Non-pigmented ciliary epithelial cell (primary cell): ENCODE results near the gene PARD6G.
"Not testable (repeated sequence)": the region's sequence is repeated elsewhere in the genome, so short reads cannot be mapped to it uniquely, and the experiment has no call there.

Experiments
- DNase-seq: peaks from one replicate; pipeline ENCODE4 v3.0.0-alpha.2; 2010; ENCODE audit warnings: low read depth

The PARD6G gene, protein sequence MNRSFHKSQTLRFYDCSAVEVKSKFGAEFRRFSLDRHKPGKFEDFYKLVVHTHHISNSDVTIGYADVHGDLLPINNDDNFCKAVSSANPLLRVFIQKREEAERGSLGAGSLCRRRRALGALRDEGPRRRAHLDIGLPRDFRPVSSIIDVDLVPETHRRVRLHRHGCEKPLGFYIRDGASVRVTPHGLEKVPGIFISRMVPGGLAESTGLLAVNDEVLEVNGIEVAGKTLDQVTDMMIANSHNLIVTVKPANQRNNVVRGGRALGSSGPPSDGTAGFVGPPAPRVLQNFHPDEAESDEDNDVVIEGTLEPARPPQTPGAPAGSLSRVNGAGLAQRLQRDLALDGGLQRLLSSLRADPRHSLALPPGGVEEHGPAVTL

DNA sequence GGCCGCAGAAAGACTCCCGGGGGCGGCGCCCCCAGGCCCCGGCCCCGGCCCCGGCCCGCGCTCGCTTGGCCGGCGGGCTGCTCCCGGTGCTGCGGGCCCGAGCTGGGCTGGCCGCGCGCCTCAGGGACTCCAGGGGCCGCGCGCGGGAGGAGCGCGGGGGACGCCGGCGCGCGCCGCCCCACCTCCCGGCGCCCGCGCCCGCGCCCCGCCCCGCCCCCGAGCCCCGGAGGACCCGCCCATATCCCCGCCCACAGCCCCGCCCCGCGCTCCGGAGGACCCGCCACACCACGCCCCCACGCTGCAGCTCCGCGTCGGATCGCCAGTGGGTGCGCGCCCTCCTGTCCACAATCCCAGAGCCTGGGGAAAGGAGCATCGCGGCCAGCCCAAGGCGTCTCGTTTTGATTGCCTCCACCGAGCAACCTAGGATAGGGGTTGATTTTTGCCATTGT lies at the start of gene PARD6G:
Gene PARD6G (minus strand): TSS at position 122 of the 449 bp plus-strand sequence. CDS start 166 bp downstream, outside the sequence.
- DNase-seq = no peak

DNA sequence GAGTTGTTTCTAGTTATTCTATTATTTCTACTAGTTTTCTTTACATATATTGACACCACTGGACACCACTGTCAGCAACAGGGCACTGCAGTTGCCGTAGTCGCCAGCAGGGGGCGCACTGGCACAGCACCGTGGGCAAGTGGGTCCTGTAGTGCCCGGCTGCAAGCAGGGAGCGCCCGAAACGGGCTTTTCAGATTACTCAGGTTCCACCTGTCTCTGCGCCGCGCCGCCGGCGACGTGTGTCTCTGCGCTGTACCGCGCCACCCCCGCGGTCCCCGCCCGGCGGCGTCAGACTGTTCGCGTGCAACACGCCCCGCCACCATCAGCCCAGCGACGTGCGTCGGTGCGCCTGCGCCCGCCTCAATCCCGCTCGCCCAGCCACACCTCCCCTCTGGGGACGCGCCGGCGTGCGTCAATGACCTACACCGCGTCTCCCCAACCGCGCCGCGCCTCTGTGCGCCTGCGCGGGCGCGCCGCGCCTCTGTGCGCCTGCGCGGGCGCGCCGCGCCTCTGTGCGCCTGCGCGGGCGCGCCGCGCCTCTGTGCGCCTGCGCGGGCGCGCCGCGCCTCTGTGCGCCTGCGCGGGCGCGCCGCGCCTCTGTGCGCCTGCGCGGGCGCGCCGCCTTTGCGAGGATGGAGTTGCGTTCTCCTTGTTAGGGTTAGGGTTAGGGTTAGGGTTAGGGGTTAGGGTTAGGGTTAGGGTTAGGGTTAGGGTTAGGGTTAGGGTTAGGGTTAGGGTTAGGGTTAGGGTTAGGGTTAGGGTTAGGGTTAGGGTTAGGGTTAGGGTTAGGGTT lies 15.1 kb upstream of the PARD6G start:
- DNase-seq = not testable (repeated sequence)

DNA sequence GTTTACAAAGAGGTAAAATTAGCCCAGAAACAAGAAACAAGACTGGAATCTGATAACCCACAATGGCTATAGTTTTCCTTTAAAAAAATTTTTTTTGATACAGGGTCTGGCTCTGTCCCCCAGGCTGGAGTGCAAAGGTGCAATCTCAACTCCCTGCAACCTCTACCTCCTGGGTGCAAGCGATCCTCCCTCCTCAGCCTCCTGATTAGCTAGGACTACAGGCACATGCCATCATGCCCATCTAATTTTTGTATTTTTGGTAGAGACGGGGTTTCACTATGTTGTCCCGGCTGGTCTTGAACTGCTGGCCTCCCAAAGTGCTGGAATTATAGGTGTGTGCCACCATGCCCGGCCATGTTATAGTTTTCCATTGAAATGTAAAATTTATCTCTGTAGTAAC lies 12.3 kb upstream of the PARD6G start:
- no peak for DNase-seq

DNA sequence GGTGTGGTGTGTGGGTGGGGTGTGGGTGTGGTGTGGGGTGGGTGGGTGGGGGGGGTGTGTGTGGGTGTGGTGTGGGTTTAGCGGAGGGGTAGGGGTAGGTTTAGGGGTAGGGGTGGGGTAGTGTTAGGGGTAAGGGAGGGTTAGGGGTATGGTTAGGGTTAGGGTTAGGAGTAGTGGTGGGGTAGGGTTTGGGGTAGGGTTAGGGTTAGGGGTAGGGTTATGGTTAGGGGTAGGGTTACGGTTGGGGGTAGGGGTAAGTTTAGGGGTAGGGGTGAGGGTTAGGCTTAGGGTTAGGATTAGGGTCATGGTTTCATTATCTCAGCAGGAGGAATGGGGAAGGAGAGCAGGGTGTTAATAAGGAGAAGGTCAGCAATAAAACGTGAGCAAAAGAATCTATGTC lies 11.3 kb upstream of the PARD6G start:
- no peak for DNase-seq

DNA sequence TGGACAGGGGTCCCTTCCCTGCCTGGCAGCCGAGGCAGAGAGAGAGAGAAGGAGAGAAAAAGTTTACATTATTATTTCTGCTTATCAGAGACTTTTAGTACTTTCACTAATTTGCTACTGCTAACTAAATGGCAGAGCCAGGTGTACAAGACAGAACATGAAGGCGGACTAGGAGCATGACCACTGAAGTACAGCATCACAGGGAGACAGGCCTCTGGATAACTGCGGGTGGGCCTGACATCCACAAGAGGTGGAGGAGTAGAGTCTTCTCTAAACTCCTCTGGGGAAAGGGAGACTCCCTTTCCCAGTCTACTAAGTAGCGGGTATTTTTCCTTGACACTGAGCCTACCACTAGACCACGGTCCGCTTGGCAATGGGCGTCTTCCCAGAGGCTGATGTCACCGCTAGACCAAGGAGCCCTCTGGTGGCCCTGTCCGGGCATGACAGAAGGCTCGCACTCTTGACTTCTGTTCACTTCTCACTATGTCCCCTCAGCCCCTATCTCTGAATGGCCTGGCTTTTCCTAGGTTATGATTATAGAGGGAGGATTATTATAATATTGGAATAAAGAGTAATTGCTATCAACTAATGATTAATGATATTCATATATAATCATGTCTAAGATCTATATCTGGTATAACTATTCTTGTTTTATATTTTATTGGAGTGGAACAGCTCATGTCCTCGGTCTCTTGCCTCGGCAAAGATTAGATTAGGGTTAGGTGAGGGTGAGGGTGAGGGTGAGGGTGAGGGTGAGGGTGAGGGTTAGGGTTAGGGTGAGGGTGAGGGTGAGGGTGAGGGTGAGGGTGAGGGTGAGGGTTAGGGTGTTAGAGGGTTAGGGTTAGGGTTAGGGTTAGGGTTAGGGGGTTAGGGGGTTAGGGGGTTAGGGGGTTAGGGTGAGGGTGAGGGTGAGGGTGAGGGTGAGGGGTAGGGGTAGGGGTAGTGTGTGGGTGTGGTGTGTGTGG lies 10.5 kb upstream of the PARD6G start:
- not testable (repeated sequence) for DNase-seq

DNA sequence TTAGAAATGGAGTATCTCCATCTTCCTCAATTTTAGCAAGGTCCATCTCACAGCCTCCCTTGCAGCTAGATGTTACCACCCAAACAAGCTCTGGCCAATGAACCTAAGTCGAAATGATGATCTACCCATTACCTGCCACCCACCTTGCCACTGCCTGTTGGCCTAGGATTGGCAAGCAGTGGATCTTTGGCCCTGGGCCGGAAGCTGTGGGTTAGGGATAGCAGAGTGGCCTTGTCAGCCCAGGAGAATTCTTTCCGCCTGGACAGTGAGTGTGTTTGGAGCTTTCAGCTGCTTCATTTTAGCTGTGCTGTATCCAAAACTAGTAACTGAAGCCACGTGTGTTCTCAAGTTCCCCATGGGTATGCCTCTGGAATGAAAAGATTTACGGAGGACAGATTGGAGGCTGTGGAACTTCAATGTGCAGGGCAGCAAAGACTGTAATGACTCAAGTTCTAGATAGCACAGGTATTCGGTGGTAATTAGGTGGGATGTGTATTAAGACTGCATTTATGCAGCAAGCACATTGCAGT lies 7.7 kb upstream of the PARD6G start:
- DNase-seq = no peak

DNA sequence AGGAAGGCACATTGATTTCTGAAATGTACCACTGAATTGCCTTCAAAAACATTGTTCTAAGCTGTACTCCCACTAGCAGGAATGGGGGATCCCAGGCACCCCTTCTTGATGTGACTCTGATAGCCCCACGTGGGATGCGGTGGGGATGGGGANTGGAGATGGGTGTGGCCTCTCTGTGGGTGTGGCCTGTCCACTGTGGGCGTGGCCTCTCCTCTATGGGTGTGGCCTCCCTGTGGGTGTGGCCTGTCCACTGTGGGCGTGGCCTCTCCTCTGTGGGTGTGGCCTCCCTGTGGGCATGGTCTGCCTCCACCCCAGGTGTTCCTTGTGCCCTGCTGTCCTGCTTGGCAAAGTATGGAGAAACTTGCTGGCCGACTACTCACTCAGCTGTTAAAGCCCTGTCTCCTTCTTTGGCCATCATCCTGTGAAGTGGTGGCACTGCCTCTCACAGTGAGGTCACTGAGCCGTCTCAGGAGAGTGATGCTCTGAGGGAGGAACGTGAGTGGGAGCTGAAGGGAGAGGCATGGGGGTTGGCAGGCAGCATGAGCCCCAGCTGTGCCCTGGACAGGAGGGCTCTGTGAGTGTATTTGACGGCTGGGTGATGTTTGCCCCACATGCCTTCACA lies 6.7 kb upstream of the PARD6G start:
- no peak for DNase-seq

DNA sequence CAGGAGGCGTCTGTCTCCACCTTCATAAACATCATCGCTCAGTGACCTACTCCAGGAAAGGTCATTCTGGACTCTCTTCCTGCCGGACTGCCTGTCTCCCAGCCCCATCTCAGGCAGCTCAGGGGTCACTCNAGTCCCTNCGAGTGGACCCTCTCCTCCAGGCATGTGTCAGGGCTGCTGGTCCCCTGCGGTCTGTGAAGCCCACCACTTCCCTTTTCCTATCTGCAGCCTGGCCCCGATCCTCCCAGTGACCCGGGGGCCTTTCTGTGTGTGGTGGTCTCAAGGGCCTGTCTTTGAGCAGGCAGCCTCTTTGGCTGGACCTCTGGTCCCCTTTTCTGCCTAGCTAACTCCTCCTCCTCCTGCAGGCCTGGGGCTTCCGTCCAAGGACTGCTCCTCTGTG lies 5.9 kb upstream of the PARD6G start:
- DNase-seq = no peak

DNA sequence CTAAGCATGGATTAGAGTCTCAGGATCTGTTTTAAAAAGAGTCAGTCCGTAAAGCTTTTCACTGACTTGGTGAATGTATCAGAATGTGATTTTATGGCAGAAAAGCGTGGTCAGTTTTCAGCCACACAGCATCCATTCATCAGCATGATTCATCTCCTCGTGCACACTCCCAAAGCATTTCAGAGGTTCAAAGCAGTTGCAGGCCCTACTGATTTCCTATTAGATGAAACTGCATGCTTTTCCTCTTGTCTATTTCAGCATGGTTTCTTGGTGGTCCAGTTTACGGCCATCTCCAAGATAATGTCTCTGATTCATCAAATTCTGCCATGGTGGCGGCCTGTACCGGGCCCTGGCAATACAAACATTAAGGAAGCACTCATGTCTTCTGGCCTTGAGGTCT lies 4.8 kb upstream of the PARD6G start:
- DNase-seq = peak; percentile 26

DNA sequence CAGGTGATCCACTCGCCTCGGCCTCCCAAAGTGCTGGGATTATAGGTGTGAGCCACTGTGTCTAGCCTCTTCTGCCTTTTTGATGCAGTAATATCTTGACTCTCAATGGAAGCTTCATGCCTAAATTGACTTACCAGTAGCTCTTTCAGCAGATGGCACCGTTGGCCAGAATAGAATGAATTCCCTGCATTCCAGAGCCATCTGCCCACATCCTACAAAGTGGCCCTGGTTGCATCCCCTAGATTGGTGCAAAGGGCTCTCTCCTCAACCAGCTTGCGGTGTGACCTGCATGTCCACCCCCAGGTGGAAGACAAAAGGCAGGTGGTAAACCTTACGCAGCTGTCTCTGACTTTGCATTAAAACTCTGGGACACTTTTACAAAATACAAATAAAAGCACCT lies 4.4 kb upstream of the PARD6G start:
- no peak for DNase-seq

DNA sequence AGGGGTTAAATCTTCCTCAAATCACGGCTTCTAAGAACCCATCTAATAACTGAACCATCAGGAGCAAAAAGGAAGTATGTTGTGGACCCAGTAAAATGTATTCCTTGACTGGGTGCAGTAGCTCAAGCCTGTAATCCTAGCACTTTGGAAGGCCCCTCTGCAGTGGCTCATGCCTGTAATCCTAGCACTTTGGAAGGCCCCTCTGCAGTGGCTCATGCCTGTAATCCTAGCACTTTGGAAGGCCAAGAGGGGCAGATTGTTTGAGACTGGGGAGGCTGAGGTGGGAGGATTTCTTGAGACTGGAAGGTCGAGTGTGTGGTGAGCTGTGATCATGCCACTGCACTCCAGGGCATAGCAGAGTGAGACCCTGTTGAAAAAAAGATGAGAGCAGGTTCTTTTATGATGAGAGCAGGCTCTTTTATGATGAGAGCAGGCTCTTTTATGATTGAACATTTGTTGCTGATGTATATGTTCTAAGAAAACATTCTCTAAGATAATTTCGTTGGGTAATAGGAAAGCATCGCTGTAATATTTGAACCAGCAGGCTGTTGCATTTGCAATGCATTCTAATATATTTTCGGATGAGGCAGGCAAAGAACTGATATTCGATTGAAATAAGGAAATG lies 3.5 kb upstream of the PARD6G start:
- no peak for DNase-seq

DNA sequence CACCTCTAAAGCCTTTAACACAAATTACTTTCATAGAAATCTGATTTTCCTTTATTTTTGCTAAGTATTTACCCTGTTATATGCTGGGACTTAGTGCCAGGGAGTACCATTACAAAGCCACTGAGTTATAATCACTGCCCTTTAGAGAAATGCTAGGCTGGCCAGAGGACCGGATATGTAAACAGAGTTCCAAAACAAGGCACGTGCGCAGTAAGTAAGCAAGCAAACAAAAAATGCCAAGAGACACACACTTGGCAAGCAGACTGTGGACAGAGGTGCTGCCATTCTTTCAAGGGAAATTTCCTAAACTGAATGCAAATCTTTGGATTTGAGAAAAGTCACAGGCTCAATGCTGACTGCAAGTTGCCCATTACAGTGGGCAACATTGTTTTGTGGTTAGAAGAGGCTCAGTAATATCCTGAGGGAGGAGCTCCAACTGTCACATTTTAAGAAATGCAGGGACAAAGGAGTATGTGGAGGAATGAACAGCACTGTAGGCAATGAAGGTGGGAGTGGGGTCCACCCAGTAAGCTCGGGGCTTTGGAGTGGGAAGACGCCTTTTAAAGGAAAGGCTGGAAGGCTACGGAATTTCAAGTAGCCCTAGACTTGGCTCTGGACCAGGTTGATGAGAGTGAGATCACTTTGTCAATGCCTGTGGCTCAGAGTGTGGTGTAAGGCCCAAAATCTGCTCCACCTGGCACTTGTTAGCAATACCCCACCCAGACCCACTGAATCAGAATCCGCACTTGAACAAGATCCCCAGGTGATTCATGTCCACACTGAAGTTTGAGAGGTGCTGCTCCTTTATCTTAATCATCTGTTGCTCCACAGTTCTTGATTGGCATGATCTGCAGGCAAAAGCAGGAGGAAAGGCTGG lies 2.1 kb upstream of the PARD6G start:
- DNase-seq = no peak

DNA sequence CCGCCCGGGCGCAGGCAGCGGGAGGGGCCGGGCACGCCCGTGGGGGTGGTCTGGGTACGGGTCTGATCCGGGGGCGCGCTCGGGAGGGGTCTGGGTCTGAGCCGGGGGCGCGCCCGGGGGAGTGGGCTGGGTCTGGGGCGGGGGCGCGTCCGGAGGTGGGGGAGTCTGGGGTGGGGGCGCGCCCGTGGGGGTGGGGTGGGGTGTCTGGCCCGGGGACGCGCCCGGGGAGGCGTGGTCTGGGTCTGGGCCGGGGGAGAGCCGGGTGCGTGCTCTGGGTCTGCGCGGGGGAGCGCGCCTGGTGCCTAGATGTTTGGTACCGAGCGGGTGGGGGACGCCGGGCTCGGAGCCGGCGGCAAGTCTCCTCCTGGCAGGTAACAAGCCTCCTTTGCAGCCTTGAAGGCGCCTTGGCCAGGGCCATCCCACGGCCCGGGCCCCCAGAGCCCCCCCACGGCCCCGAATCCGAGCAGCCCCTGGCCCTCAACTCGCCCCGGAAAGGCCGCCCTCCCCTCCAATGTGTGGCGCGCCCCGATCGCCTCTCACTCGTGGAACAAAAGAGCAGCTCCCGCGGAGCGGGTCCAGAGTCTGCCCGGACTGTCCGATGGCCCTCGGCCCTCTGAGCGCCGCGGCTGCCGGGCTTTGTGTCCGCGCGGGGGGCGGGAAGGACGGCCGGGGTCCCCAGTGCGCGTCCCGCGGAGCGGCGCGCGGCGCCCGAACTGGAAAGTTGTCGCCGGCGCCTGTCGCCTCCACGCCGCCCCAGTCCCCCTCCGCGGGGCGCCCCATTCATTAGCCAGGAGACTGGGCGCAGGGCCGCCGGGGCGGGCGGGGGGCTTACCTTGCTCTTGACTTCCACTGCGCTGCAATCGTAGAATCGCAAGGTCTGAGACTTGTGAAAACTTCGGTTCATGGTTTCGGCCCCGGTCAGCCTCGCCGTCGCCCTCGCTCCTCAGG lies 595 bp downstream of the PARD6G start:
- no peak for DNase-seq

DNA sequence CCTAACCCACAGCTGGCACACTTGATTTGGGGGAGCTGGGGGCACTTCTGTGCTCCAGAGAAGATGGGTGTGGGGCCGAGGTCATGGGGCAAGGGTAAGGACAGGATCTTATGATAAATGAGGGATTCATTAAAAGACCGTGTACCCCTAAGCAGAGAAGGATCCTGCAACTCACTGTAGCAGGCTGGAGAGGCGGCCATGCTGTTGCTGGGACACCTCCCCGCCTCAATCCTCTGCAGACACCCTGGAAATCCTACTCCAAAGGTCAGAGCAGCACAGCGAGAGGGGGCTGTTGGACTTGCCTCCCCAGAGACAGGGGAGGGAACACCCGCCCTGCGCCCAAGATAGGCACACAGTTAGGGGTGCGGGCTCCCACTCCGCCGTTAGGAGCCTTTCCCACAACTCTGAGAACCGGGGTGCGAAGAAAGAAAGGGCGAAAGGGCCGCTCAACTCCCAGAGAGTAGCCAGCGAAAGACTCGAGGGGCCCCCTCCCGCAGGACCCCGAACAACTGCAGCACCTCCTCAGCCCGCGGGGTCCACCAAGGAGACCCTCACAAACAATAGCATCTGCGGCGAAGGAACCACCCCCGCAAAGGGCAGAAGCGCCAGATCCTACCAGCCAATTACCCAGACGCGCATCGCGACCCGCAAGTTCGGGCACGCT lies 1.4 kb downstream of the PARD6G start:
- no peak for DNase-seq

DNA sequence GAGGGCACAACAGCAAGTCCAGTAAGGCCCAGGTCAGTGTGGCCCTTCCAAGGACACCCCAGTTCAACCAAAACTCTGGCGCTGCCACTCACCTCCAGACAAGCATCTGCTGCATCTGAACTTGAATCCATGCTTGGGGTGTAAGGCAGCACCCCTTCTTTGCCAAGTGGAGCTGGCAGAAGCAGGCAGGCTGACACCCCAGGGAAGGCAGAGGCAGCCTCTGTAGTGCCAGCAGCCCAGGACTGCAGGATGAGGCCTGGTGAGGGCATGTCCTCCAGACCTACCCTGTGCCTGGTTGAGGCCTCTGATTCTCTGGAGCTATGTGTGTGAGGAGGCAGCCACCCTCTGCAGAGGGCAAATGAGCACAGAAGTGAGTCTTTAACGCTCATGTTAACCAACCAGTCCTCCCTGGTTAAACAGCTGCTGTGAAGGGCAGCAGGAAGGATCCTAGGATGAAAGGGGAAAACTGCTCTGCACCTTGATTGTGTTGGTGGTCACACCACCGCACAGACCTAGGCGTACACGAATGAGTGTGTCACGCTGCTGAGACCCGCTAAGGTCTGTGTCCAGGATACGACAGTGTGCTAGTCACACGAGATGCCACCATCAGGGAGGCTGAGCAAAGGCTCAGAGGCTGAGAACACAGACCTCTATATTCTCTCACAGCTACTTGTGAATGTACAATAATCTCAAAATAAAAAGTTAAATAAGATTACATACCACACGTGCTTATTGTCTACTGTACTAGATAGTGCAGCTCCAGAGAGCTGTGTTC lies 2.2 kb downstream of the PARD6G start:
- no peak for DNase-seq

DNA sequence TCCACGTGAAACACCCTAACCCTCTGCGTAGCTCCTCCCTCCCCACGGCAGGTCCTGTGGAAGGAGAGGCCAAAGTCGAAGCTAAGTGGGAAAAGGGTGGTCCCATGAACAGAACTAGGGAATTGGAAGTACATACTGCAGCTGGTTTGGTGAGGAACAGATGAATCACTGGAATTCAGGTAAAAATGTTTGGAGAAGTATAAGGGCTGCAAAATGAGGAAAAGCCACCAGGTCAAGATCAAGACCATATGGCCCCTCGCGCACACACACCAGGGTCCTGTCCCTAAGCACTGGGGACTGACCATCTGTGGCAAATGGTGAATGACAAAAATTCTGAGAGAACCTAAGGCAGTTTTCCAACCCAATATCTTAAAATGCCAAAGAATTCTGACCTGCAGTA lies 3.1 kb downstream of the PARD6G start:
- no peak for DNase-seq

DNA sequence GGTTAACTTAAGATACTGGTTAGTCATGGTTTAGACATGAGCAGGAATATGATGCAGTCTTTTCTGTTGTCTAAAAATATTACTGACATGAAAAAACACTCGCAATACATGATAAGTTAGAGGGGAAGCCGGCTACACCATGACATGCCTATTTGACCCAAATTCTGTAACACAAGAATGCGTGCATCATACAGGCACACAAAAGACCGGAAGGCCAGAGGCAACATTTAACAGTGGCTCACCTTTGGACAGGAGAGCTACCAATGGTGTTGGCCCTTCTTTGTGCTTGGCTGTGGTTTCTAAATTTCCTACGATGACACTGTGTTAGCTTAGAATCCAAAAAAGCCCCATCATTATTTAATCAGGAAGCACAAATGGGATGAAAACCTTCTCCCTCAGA lies 4.1 kb downstream of the PARD6G start:
- DNase-seq = no peak
